Activated naive CD8-positive, alpha-beta T cell treated with anti-CD3 and anti-CD28 coated beads, Interleukin-2, amount 10 ng/mL, durations not matched to agents 7 days and 5 days (primary cell): ENCODE results near the gene B4GALT2. TPM values are rescaled to one million over a fixed set of nuclear protein-coding genes. Genes with fewer than 3 reads are reported as not detected.

Experiments
- ATAC-seq: fragments of 150-1000 bp; cut with Tn5 transposase; one replicate; pipeline ENCODE4 v1.10.0; 2021; ENCODE audit warnings: low read depth, moderate library complexity
- POLR2A ChIA-PET: fragments of 350-600 bp; sonication (Branson Sonifier 250); formaldehyde crosslinking; loops from one replicate; lab custom pipeline; 2021; ENCODE audit warnings: antibody characterized with exemption; lab: Charles Lee
- DNase-seq: peaks from one replicate; pipeline ENCODE4 v3.0.0; 2021
- H3K27ac Mint-ChIP-seq: one replicate; pipeline ENCODE4 v1.8.0; 2022; ENCODE audit warnings: mild to moderate bottlenecking, mixed read lengths
- H3K27me3 Mint-ChIP-seq: one replicate; pipeline ENCODE4 v1.8.0; 2022; ENCODE audit warnings: mild to moderate bottlenecking, moderate library complexity, mixed read lengths
- H3K36me3 Mint-ChIP-seq: one replicate; pipeline ENCODE4 v1.8.0; 2021; ENCODE audit warnings: mild to moderate bottlenecking, mixed read lengths
- H3K4me1 Mint-ChIP-seq: one replicate; pipeline ENCODE4 v1.8.0; 2021; ENCODE audit warnings: mixed read lengths
- H3K4me3 Mint-ChIP-seq: one replicate; pipeline ENCODE4 v1.8.0; 2022; ENCODE audit warnings: mild to moderate bottlenecking, moderate library complexity, mixed read lengths
- H3K9me3 Mint-ChIP-seq: one replicate; pipeline ENCODE4 v1.8.0; 2021; ENCODE audit warnings: mixed read lengths
- total RNA-seq, 2 experiments: library from RNA; stranded (reverse); gene quantifications; one replicate each; pipeline ENCODE4 v1.2.3, GENCODE V29; 2021

B4GALT2 gene
- total RNA-seq, 2 experiments from 2014 or later: 12.5 to 13.3 TPM

DNA sequence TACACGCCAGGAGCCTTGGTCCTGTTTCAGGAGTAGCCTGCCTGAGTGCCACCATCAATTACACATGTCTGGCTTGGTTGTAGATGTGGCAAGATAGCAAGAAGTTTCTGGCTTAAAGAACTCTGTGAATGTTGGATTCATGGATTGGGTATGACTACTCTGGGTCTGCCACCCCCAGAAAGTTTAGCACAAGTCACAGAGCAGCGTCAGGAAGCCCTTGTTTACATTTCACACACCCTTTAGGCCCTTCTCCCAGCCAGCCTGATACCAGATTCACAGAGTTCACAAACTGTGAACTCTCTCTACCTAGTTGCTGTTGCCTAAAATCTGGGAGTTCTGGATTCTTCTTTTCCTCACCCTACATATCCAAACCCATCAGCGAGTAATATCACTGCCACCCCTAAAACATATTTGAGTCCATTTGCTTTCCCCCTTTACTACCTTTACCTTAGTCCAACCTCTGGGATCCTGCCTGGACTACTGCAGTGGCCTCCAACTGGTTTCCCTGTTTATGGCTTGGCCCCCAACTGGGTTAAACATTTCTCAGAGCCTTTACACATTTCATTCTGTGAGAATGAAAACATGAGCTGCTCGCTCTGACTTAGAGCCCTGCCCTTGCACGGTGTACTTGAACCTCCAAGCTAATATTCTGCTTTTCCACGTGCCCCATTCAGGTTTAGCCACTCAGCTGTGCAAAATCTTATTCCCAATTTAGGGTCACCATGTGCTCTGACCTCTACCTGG, 8.3 kb downstream of the B4GALT2 start:
- ATAC-seq (no peak), DNase-seq (no peak)
- Mint-ChIP-seq H3K4me1 (peaks cover 6% of the 10 kb centered on the region), H3K9me3 (no peaks in the 10 kb centered on the region), H3K36me3 (peaks cover 4% of the 10 kb centered on the region), H3K27me3 (no peaks in the 10 kb centered on the region), H3K27ac (no peak overlapping the region), H3K4me3 (no peak overlapping the region)
- POLR2A ChIA-PET: no interaction called here

DNA sequence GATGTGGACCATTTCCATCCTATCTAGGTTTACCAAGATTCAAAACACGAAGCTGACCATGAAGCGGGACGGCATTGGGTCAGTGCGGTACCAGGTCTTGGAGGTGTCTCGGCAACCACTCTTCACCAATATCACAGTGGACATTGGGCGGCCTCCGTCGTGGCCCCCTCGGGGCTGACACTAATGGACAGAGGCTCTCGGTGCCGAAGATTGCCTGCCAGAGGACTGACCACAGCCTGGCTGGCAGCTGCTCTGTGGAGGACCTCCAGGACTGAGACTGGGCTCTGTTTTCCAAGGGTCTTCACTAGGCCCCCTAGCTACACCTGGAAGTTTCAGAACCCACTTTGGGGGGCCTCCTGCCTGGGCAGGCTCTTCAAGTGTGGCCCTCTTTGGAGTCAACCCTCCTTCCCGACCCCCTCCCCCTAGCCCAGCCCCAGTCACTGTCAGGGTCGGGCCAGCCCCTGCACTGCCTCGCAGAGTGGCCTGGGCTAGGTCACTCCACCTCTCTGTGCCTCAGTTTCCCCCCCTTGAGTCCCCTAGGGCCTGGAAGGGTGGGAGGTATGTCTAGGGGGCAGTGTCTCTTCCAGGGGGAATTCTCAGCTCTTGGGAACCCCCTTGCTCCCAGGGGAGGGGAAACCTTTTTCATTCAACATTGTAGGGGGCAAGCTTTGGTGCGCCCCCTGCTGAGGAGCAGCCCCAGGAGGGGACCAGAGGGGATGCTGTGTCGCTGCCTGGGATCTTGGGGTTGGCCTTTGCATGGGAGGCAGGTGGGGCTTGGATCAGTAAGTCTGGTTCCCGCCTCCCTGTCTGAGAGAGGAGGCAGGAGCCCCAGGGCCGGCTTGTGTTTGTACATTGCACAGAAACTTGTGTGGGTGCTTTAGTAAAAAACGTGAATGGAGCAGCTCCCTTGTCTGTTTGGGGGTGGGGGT, 11.5 kb downstream of the B4GALT2 start:
- Mint-ChIP-seq H3K4me1 (peaks cover 13% of the 10 kb centered on the region), H3K9me3 (no peaks in the 10 kb centered on the region), H3K27me3 (no peaks in the 10 kb centered on the region), H3K27ac (no peak overlapping the region), H3K4me3 (peak overlapping the region; percentile 91), H3K36me3 (peaks cover 2% of the 10 kb centered on the region)
- ATAC-seq: no peak
- no peak for DNase-seq
- POLR2A ChIA-PET: interaction anchor here (0.9 to 3.5 kb wide), 2 partner anchors 15 to 18 kb away, joined by 3 to 13 read pairs; partner anchors contain the start of gene ATP6V0B

DNA sequence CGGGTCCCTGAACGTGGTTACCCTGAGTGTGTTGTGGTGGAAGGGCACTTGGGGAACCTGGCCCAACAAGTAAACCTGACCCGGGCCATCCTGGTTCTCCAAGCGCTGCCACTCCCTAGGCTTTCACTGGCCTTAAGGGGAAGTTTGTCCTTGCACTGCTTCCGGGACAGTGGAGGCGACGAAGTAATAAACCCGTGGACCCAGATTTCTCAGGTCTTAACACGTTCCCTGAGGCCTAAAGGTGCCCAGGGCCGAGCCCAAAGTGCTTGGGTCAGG, 12.1 kb downstream of the B4GALT2 start:
- no peaks in the 10 kb centered on the region for H3K27me3 Mint-ChIP-seq
- ATAC-seq (no peak), DNase-seq (no peak)
- H3K4me1 Mint-ChIP-seq: peaks cover 13% of the 10 kb centered on the region
- no peak overlapping the region for H3K27ac Mint-ChIP-seq
- H3K9me3 Mint-ChIP-seq: no peaks in the 10 kb centered on the region
- H3K36me3 Mint-ChIP-seq: no peaks in the 10 kb centered on the region
- POLR2A ChIA-PET: interaction anchor here (3.5 kb wide), 1 partner anchor 16 kb away, joined by 13 read pairs; the partner anchor contains the start of gene ATP6V0B
- peak overlapping the region; percentile 91 for H3K4me3 Mint-ChIP-seq

DNA sequence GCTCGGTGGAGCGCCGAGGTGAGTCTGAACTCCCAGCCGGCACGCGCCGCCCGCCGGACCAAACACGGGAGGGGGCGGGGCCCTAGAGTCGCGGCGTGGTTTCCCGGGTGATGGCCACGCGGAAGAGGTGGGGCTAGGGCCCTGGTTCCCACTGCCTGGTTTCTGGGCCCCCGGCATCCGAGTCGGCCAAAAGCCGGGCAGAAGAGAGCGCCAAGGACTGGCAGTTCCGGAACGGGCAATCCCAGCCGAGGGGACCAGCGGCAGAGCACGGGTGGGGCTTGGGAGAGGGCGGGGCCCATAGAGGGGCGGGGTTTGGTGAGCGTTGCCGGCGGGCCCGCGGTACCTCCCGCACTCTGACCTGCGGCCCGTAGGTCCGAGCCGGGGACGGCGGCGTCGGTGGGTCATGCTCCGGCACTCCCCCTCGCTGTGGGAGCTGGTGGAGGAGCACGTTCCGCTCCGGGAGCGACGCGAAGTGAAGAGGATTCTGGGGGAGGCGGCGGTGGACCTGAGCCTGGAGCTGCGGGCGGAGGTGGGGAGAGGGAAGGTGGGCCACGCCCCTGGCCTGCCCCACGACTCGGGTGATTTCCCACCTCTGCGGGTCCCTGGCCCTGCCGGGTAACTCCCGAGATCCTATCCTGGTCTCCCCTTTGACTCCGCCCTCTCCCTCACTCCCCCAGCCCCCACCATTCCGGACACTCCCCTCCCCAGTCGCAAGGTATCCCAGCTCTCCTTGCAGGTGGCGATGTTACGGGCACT, 12.6 kb downstream of the B4GALT2 start, which contains the start of gene CCDC24:
Gene CCDC24, plus strand, starts transcription at position 124 of the 756 bp plus-strand sequence. Its CDS starts 280 bp downstream, at position 404.
- H3K9me3 Mint-ChIP-seq: no peaks in the 10 kb centered on the region
- POLR2A ChIA-PET: interaction anchor here (3.5 kb wide), 1 partner anchor 16 kb away, joined by 13 read pairs; the partner anchor contains the start of gene ATP6V0B
- H3K27ac Mint-ChIP-seq: peak within 1 kb of the TSS; percentile 63
- DNase-seq (peak; percentile 82), ATAC-seq (peak; percentile 76)
- H3K27me3 Mint-ChIP-seq: no peaks in the 10 kb centered on the region
- H3K4me3 Mint-ChIP-seq: peak within 1 kb of the TSS; percentile 91
- H3K36me3 Mint-ChIP-seq: no peaks in the 10 kb centered on the region
- peaks cover 13% of the 10 kb centered on the region for H3K4me1 Mint-ChIP-seq

DNA sequence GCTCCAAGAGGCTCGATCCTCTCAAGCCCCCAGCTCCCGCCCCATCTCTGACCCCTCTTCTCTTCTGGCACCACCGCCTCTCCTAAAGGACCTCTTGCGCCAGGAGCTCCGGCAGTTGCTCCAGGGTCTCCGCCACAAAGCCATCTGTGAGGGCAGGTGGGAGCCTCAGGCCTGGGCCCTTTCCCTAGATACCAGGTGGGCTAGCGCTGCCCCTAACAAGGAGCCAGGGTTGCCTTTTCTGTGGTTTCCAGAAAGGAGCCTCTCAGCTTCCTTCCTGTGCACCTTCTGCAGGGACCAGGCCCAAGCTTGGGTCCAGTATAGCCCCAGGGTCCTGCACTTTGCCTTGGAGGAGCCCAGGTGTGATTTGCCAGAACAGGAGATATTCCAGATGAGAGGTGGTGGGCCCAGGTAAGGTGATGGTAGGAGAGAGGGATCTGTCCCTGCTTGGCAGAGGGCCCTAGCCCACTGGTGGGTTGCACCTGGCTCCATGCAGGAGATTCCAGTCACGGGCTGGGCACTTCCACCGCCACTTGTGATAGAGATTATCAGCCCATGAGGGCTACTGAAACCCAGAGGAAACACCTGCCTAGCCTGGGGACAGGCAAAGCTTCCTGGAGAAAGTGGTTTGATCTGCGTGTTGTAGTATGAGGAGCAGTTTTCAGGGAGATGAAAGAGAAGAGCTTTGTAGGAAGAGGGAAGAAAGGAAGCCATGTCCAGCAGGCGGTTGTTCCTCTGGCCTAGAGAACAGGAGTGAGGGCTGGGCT, 13.4 kb downstream of the B4GALT2 start:
- Mint-ChIP-seq H3K27me3 (no peaks in the 10 kb centered on the region), H3K27ac (no peak overlapping the region), H3K36me3 (no peaks in the 10 kb centered on the region), H3K4me1 (peaks cover 13% of the 10 kb centered on the region), H3K4me3 (peak overlapping the region; percentile 91), H3K9me3 (no peaks in the 10 kb centered on the region)
- DNase-seq: no peak
- POLR2A ChIA-PET: interaction anchor here (3.5 kb wide), 1 partner anchor 17 kb away, joined by 13 read pairs; the partner anchor contains the start of gene ATP6V0B
- no peak for ATAC-seq

DNA sequence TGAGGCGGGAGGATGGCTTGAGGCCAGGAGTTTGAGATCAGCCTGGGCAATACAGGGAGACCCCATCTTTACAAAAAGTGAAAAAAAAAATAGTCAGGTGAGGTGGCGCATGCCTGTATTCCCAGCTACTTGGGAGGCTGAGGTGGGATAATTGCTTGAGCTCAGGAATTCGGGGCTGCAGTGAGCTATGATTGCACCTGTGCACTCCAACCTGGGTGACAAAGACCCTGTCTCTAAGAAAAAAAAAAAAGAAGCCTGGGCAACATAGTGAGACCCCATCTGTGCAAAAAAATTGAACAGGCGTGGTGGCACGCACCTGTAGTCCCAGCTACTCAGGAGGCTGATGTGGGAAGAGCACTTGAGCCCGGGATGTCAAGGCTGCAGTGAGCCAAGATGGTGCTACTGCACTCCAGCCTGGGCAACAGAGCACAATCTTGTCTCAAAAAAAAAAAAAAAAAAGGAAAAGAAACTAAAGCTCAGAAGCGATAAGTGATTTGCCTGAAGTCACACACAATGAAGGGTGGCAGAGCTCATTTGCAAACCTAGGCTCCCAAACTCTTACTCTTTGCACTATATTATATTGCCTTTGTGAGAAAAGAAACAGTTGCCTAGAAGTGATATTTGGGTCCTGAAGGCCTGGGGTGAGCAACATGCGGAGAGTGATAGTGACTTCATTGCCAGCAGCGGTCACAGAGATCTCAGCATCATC, 14.3 kb downstream of the B4GALT2 start:
- ATAC-seq: no peak
- Mint-ChIP-seq H3K9me3 (no peaks in the 10 kb centered on the region), H3K4me1 (peaks cover 13% of the 10 kb centered on the region), H3K27ac (no peak overlapping the region), H3K36me3 (no peaks in the 10 kb centered on the region), H3K27me3 (no peaks in the 10 kb centered on the region), H3K4me3 (no peak overlapping the region)
- POLR2A ChIA-PET: no interaction called here
- no peak for DNase-seq

DNA sequence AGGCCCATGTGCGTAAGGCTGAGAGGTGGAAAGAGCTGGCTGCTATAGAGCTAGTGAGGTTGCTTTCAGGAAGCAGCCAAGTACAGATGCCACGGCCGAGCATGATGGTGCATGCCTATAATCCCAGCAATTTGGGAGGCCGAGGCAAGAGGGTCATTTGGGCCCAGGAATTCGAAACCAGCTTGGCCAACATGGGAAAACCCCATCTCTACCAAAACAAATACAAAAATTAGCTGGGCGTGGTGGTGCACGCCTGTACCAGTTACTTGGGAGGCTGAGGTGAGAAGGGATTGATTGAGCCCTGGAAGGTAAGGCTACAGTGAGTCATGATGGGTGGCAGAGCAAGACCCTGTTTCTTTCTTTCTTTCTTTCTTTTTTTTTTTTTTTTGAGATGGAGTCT, 15.1 kb downstream of the B4GALT2 start:
- H3K4me3 Mint-ChIP-seq: no peak overlapping the region
- no peaks in the 10 kb centered on the region for H3K27me3 Mint-ChIP-seq
- peaks cover 16% of the 10 kb centered on the region for H3K4me1 Mint-ChIP-seq
- no peak overlapping the region for H3K27ac Mint-ChIP-seq
- no peaks in the 10 kb centered on the region for H3K9me3 Mint-ChIP-seq
- no peaks in the 10 kb centered on the region for H3K36me3 Mint-ChIP-seq
- DNase-seq: no peak
- POLR2A ChIA-PET: no interaction called here
- no peak for ATAC-seq

DNA sequence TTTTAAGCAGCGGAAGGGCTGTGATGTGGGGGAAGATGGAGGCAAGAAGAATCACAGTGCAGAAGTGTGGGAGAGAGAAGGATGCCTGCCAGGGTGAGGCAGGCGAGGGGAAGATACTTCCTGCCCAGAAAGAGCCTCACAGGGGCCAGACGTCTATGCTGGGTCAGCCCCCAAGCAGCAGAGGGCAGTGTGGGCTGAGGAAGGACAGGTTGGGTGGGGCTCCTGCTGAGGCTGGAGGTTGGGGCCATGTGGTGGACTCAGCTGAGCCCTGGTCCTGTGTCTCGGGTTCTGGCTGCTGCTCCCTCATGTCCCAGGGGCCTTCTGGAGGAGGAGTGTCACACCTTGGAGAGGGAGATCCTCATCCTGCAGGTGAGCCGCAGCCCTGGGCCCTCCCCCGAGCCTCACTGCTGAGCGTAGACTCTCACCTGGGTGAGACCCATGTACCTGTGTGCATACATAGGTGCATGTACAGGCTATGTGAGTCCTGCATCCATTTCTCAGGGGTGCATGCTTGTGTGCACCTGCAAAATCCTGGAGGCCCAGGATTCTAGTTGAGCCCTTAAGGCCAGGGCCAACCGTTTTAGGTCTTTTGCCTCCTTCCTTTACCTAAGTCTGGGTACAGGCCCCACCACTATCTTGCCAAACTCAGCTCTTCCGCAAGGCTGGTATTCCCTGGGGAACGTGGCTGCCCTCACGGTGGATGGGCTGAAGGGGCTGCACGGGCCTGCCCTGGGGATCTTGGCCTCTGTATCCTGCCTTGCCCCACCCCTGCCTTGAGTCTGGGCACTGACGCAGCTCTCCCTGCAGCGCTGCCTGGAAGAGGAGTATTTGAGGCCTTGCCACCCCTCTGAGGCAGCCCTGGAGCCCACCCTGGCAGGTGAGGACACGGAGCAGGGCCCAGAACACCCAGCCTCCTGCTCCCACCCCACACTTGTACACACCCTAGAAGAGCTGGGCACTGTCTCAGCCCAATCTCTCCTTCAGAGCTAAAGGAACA, 16.1 kb downstream of the B4GALT2 start:
- POLR2A ChIA-PET: no interaction called here
- H3K36me3 Mint-ChIP-seq: no peaks in the 10 kb centered on the region
- DNase-seq (no peak), ATAC-seq (no peak)
- no peak overlapping the region for H3K27ac Mint-ChIP-seq
- H3K27me3 Mint-ChIP-seq: no peaks in the 10 kb centered on the region
- H3K4me3 Mint-ChIP-seq: no peak overlapping the region
- peaks cover 16% of the 10 kb centered on the region for H3K4me1 Mint-ChIP-seq
- no peaks in the 10 kb centered on the region for H3K9me3 Mint-ChIP-seq

DNA sequence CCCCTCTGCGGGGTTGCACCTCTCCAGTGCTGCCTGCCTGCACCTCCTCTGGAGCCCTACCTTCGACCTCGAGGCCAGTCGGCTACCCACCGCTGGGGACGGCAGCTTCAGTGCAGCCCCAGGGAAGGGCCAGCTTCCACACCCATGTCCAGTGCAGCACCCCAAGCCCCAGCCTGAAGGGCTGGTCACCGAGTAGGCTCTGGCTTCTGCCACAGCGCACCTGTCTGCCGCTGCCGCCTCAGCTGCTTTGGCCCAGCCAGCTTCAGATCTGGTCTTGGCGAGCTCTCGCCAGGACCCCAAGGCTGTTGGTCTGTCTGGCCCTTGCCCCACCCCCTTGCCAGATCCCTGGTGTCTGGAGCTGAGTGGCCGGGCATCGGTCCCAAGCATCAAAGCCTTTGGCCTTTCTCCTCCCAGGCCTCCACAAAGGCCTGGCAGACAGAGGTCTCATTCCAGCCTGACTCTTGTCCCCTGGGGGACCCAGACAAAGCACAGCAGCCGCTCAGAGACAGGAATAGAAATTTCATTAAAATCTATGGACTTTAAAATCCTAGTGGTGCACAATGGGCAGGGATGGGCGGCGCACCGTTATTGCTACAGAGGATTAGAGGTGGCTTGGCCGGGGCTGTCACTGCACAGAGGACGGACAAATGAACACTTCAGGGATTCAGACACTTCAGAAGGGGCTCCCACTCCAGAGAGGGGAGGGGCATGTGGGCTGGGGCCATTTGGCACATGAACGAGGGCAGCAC, 17.1 kb downstream of the B4GALT2 start:
- Mint-ChIP-seq H3K4me1 (peaks cover 15% of the 10 kb centered on the region), H3K9me3 (no peaks in the 10 kb centered on the region), H3K27ac (no peak overlapping the region), H3K36me3 (peaks cover 1% of the 10 kb centered on the region), H3K27me3 (no peaks in the 10 kb centered on the region), H3K4me3 (no peak overlapping the region)
- POLR2A ChIA-PET: no interaction called here
- no peak for DNase-seq
- no peak for ATAC-seq

DNA sequence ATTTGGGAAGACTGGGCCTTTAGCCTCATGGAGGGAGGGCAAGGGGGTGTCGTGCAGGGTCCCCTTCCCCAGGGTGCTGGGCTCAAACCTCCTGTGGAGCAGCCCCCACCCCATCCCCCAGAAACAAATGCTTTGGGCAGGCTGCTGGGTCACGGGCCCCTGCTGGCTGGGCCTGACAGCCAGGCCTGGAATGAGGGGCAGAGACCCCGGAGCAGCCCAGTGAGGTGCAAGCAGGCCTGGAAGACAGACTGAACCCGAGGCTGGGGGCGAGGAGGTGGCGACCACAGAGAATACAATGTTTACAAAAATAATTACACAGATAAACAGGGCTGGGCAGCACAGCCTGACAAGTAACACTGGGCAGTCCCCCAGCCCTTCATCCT, 17.7 kb downstream of the B4GALT2 start:
- ATAC-seq (no peak), DNase-seq (no peak)
- no peaks in the 10 kb centered on the region for H3K9me3 Mint-ChIP-seq
- no peak overlapping the region for H3K27ac Mint-ChIP-seq
- POLR2A ChIA-PET: no interaction called here
- H3K36me3 Mint-ChIP-seq: peaks cover 1% of the 10 kb centered on the region
- no peak overlapping the region for H3K4me3 Mint-ChIP-seq
- H3K27me3 Mint-ChIP-seq: no peaks in the 10 kb centered on the region
- peaks cover 15% of the 10 kb centered on the region for H3K4me1 Mint-ChIP-seq
